K562 (cell line): ENCODE results near the gene LAPTM5. TPM values are rescaled to one million over a fixed set of nuclear protein-coding genes. Genes with fewer than 3 reads are reported as not detected.

Experiments
- CBX5 ChIP-seq: IDR thresholded peaks from 2 replicates; pipeline ENCODE4 v1.6.1; 2014; ENCODE audit warnings: low read depth, borderline replicate concordance
- EHMT2 ChIP-seq: fragments of 450-650 bp; IDR thresholded peaks from 2 replicates; pipeline ENCODE4 v1.6.1; 2018; ENCODE audit warnings: antibody characterized with exemption
- ELF2 ChIP-seq: fragments of 250-450 bp; sonication (Bioruptor Pico); IDR thresholded peaks from 2 replicates; pipeline ENCODE4 v1.5.0; 2021; ENCODE audit warnings: mild to moderate bottlenecking
- HDAC2 ChIP-seq: fragments of 450-650 bp; IDR thresholded peaks from 2 replicates; pipeline ENCODE4 v1.6.1; 2016; ENCODE audit warnings: mild to moderate bottlenecking
- NFATC3 ChIP-seq: fragments of 450-650 bp; IDR thresholded peaks from 2 replicates; pipeline ENCODE4 v1.6.1; 2017; ENCODE audit warnings: mild to moderate bottlenecking
- RAD21 ChIP-seq, 2 experiments: fragments of 250-450 bp in 1 of 2; fragments of 450-650 bp in 1 of 2; sonication (Bioruptor Pico) in 1 of 2; formaldehyde crosslinking in 1 of 2; IDR thresholded peaks in 1 of 2; conservative IDR thresholded peaks in 1 of 2; 2 replicates each; pipeline versions ENCODE4 v1.4.0 to v1.8.0; 2020 to 2022; ENCODE audit warnings: mild to moderate bottlenecking in 2 of 2, moderate library complexity in 1 of 2
- RBM17 ChIP-seq: fragments of 200-400 bp; formaldehyde crosslinking; IDR thresholded peaks from 2 replicates; pipeline ENCODE4 v1.6.1; 2017; ENCODE audit warnings: low read depth, mild to moderate bottlenecking, low read length, borderline replicate concordance
- SMARCC2 ChIP-seq: fragments of 450-650 bp; IDR thresholded peaks from 2 replicates; pipeline ENCODE4 v1.6.1; 2017; ENCODE audit warnings: antibody characterized with exemption, moderate library complexity, mild to moderate bottlenecking, low read depth
- SMC3 ChIP-seq: conservative IDR thresholded peaks from 2 replicates; pipeline ENCODE4 v1.6.1; 2011; ENCODE audit warnings: low read depth, low read length, improper control_type of control experiment; ENCODE audit not compliant: insufficient read depth
- SPI1 ChIP-seq: IDR thresholded peaks from 2 replicates; pipeline ENCODE4 v1.6.1; 2011; ENCODE audit warnings: low read depth, low read length, control low read depth, borderline replicate concordance
- SRSF3 ChIP-seq: fragments of 200-400 bp; formaldehyde crosslinking; IDR thresholded peaks from 2 replicates; pipeline ENCODE4 v1.6.1; 2016; ENCODE audit warnings: mild to moderate bottlenecking, low read length, moderate library complexity; ENCODE audit not compliant: insufficient read depth
- TEAD4 ChIP-seq, 2 experiments: sonication (generic) in 1 of 2; formaldehyde crosslinking in 1 of 2; IDR thresholded peaks; 2 replicates each; pipeline versions ENCODE4 v1.6.1 to v1.8.0; 2012 to 2022; ENCODE audit warnings: borderline replicate concordance in 1 of 2, inconsistent platforms in 1 of 2, low read length in 1 of 2, mild to moderate bottlenecking in 1 of 2, missing genetic modification reagents in 1 of 2
- U2AF1 ChIP-seq: fragments of 200-400 bp; formaldehyde crosslinking; optimal IDR thresholded peaks from 2 replicates; pipeline ENCODE3; 2017; ENCODE audit warnings: mild to moderate bottlenecking, low read depth, low read length, moderate library complexity
- YY1 ChIP-seq, 3 experiments: IDR thresholded peaks; 2 replicates each; pipeline ENCODE4 v1.6.1; 2011; ENCODE audit warnings: low read length in 2 of 3, mild to moderate bottlenecking in 2 of 3, moderate library complexity in 2 of 3, borderline replicate concordance in 1 of 3, control low read depth in 1 of 3, low read depth in 1 of 3; ENCODE audit not compliant: insufficient read depth in 3 of 3, insufficient replicate concordance in 2 of 3, control insufficient read depth in 1 of 3, insufficient read length in 1 of 3; ENCODE audit errors: extremely low read depth in 1 of 3
- ZEB2 ChIP-seq: fragments of 450-650 bp; IDR thresholded peaks from 2 replicates; pipeline ENCODE4 v1.6.1; 2016
- ZNF184 ChIP-seq: sonication (generic); formaldehyde crosslinking; IDR thresholded peaks from 2 replicates; pipeline ENCODE4 v1.5.0; 2020; ENCODE audit warnings: missing genetic modification reagents
- polyA plus RNA-seq, 8 experiments: library from polyadenylated mRNA; depleted of rRNA in 4 of 8; stranded (reverse) in 5 of 8; unstranded in 3 of 8; fragments of >200 nt; fragmentation: Nextera tagmentation in 2 of 8; fragmentation: Illumina TruSeq in 1 of 8; extraction: Ambion mirVana in 2 of 8; extraction: Trizol in 1 of 8; gene quantifications; 2 replicates each; pipeline versions ENCODE4 v1.2.1 to v1.2.3, GENCODE V29; 2011 to 2014; ENCODE audit warnings: inconsistent platforms in 1 of 8, missing spikeins in 1 of 8
- total RNA-seq, 7 experiments: library from RNA; depleted of rRNA in 6 of 7; stranded (reverse); fragments of >200 nt in 6 of 7; fragmentation: Illumina TruSeq in 2 of 7; extraction: Trizol in 2 of 7; gene quantifications; 2 replicates each; pipeline versions ENCODE4 v1.2.1 to v1.2.3, GENCODE V29; 2011 to 2021; ENCODE audit warnings: low replicate concordance in 1 of 7
- TF ChIP-seq, protein P1 (sequence below): fragments of 450-650 bp; IDR thresholded peaks from 2 replicates; pipeline ENCODE4 v1.7.1; 2018; ENCODE audit warnings: mild to moderate bottlenecking, low read depth; ENCODE audit not compliant: partially characterized antibody
- TF ChIP-seq, protein P2 (sequence below): fragments of 450-650 bp; IDR thresholded peaks from 2 replicates; pipeline ENCODE4 v1.6.1; 2016; ENCODE audit warnings: borderline replicate concordance
- TF ChIP-seq, protein P3 (sequence below): fragments of 450-650 bp; IDR thresholded peaks from 2 replicates; pipeline ENCODE4 v1.6.1; 2017; ENCODE audit warnings: antibody characterized with exemption, mild to moderate bottlenecking

The LAPTM5 gene
- total and polyA plus RNA-seq, 9 of the 15 experiments (the other 6 are each of a cell fraction or from before 2014, with no cell fraction given) = 2.4 to 47.3 (median 20.3) TPM

DNA sequence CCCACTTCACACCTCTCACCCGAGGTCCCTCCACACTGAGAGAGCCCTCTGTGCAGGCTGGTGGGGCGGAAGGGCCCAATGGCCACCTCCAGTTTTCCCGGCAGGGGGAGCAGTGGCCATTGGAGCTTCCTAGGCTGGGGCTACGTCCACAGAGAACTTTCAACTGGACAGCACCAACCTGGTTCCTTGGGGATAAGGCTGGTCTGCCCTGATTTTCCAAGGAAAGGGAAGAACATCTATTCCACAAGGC is 20.3 kb upstream of the LAPTM5 start (continued):
- no peak for TF ChIP-seq SPI1
- TF ChIP-seq, protein P1, sequence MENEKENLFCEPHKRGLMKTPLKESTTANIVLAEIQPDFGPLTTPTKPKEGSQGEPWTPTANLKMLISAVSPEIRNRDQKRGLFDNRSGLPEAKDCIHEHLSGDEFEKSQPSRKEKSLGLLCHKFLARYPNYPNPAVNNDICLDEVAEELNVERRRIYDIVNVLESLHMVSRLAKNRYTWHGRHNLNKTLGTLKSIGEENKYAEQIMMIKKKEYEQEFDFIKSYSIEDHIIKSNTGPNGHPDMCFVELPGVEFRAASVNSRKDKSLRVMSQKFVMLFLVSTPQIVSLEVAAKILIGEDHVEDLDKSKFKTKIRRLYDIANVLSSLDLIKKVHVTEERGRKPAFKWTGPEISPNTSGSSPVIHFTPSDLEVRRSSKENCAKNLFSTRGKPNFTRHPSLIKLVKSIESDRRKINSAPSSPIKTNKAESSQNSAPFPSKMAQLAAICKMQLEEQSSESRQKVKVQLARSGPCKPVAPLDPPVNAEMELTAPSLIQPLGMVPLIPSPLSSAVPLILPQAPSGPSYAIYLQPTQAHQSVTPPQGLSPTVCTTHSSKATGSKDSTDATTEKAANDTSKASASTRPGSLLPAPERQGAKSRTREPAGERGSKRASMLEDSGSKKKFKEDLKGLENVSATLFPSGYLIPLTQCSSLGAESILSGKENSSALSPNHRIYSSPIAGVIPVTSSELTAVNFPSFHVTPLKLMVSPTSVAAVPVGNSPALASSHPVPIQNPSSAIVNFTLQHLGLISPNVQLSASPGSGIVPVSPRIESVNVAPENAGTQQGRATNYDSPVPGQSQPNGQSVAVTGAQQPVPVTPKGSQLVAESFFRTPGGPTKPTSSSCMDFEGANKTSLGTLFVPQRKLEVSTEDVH = no peak
- peak; percentile 20 to 47 for TF ChIP-seq RAD21 (CRISPR knock-in tag; conservative IDR thresholded peaks at IDR 0.05 in 1 of 2, IDR thresholded peaks at IDR 0.05 in 1 of 2)
- no peak for TF ChIP-seq TEAD4 (IDR thresholded peaks at IDR 0.05; ENCODE audit: low read length)
- no peak for TF ChIP-seq TEAD4 (CRISPR knock-in tag; IDR thresholded peaks at IDR 0.05; ENCODE audit: borderline replicate concordance)
- TF ChIP-seq, protein P2, sequence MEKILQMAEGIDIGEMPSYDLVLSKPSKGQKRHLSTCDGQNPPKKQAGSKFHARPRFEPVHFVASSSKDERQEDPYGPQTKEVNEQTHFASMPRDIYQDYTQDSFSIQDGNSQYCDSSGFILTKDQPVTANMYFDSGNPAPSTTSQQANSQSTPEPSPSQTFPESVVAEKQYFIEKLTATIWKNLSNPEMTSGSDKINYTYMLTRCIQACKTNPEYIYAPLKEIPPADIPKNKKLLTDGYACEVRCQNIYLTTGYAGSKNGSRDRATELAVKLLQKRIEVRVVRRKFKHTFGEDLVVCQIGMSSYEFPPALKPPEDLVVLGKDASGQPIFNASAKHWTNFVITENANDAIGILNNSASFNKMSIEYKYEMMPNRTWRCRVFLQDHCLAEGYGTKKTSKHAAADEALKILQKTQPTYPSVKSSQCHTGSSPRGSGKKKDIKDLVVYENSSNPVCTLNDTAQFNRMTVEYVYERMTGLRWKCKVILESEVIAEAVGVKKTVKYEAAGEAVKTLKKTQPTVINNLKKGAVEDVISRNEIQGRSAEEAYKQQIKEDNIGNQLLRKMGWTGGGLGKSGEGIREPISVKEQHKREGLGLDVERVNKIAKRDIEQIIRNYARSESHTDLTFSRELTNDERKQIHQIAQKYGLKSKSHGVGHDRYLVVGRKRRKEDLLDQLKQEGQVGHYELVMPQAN = peak; percentile 45; the same call in 1 of the 2 replicates
- no peak for TF ChIP-seq HDAC2
- TF ChIP-seq, protein P3, sequence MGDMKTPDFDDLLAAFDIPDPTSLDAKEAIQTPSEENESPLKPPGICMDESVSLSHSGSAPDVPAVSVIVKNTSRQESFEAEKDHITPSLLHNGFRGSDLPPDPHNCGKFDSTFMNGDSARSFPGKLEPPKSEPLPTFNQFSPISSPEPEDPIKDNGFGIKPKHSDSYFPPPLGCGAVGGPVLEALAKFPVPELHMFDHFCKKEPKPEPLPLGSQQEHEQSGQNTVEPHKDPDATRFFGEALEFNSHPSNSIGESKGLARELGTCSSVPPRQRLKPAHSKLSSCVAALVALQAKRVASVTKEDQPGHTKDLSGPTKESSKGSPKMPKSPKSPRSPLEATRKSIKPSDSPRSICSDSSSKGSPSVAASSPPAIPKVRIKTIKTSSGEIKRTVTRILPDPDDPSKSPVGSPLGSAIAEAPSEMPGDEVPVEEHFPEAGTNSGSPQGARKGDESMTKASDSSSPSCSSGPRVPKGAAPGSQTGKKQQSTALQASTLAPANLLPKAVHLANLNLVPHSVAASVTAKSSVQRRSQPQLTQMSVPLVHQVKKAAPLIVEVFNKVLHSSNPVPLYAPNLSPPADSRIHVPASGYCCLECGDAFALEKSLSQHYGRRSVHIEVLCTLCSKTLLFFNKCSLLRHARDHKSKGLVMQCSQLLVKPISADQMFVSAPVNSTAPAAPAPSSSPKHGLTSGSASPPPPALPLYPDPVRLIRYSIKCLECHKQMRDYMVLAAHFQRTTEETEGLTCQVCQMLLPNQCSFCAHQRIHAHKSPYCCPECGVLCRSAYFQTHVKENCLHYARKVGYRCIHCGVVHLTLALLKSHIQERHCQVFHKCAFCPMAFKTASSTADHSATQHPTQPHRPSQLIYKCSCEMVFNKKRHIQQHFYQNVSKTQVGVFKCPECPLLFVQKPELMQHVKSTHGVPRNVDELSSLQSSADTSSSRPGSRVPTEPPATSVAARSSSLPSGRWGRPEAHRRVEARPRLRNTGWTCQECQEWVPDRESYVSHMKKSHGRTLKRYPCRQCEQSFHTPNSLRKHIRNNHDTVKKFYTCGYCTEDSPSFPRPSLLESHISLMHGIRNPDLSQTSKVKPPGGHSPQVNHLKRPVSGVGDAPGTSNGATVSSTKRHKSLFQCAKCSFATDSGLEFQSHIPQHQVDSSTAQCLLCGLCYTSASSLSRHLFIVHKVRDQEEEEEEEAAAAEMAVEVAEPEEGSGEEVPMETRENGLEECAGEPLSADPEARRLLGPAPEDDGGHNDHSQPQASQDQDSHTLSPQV = no peak
- no peak for TF ChIP-seq ZNF184
- TF ChIP-seq U2AF1 = no peak
- 0 out of 2 replicates have a peak, but pooled peaks have one; percentile 8 for TF ChIP-seq SMC3
- 0 out of 2 replicates have a peak, but pooled peaks have one; percentile 25 for TF ChIP-seq ELF2
- no peak for TF ChIP-seq SMARCC2
- TF ChIP-seq NFATC3 = no peak
- TF ChIP-seq RBM17 = no peak
- TF ChIP-seq CBX5 = no peak
- TF ChIP-seq EHMT2 = 0 out of 2 replicates have a peak, but pooled peaks have one; percentile 28
- no peak for TF ChIP-seq ZEB2
- peak in 1 of 3 experiments; percentile 70 for TF ChIP-seq YY1 (IDR thresholded peaks at IDR 0.05; ENCODE audit: borderline replicate concordance in 1 of 3, control insufficient read depth in 1 of 3, extremely low read depth in 1 of 3, insufficient read depth in 3 of 3, insufficient read length in 1 of 3, insufficient replicate concordance in 2 of 3, low read depth in 1 of 3, low read length in 2 of 3)
- TF ChIP-seq SRSF3 = peak; percentile 82; the same call in 1 of the 2 replicates
